HG03135 (cell line): Measurements from ENCODE around the gene ISCU.
A peak's percentile ranks its signal among the peaks of the same experiment; 100 is the strongest.
"Not testable (repeated sequence)": the region's sequence is repeated elsewhere in the genome, so short reads cannot be mapped to it uniquely, and the experiment has no call there.

Source experiments
- ATAC-seq: cut with Tn5 transposase; IDR thresholded peaks from one replicate; pipeline ENCODE4 v1.9.1; 2021; ENCODE audit warnings: mild to moderate bottlenecking, moderate library complexity; ENCODE audit not compliant: unreplicated experiment

The ISCU gene

GRCh38 chr12:108616359-108616758 is 54.0 kb downstream of the ISCU start:
- no peak for ATAC-seq

- peak; percentile 87 for ATAC-seq
These were observed 54.8 kb downstream of the ISCU start for GRCh38 chr12:108616941-108617858.

GRCh38 chr12:108618079-108618952 is 55.9 kb downstream of the ISCU start:
- ATAC-seq, result no peak

- ATAC-seq, result not testable (repeated sequence)
These were observed 56.5 kb downstream of the ISCU start for GRCh38 chr12:108618953-108619274.
